H1 (cell line): ENCODE measurements around the gene APOBEC3H. TPM values are rescaled to one million over a fixed set of nuclear protein-coding genes. Genes with fewer than 3 reads are reported as not detected.

Experiments
- CTCF ChIA-PET: fragments of 300-600 bp; sonication (Branson Sonifier 250); formaldehyde crosslinking; loops from one replicate; lab custom pipeline; 2021; ENCODE audit not compliant: partially characterized antibody; lab: Charles Lee
- POLR2A ChIA-PET: fragments of 300-600 bp; sonication (Branson Sonifier 250); formaldehyde crosslinking; loops from one replicate; lab custom pipeline; 2021; ENCODE audit warnings: inconsistent platforms; ENCODE audit not compliant: partially characterized antibody; lab: Charles Lee
- DNase-seq, 2 experiments: peaks; one replicate each; pipeline versions ENCODE4 v3.0.0 to v3.0.0-alpha.2; 2010 to 2022; ENCODE audit warnings: low spot score in 2 of 2, low read depth in 1 of 2, mixed read lengths in 1 of 2
- FAIRE-seq: peaks from 2 replicates; lab custom pipeline; 2011; peaks lifted over from hg19 to GRCh38; lab: Jason Lieb, UNC
- H2AFZ ChIP-seq: 2 replicates; pipeline ENCODE4 v1.8.1; 2012; ENCODE audit warnings: low read length, inconsistent platforms
- H2AK5ac ChIP-seq: 2 replicates; pipeline ENCODE4 v1.6.1; 2013; ENCODE audit warnings: low read depth, low read length
- H2BK120ac ChIP-seq: replicated peaks from 2 replicates; pipeline ENCODE3; 2013; ENCODE audit warnings: low read depth, low read length, inconsistent platforms
- H2BK12ac ChIP-seq: 2 replicates; pipeline ENCODE4 v1.6.1; 2013; ENCODE audit warnings: low read depth, low read length
- H2BK15ac ChIP-seq: 2 replicates; pipeline ENCODE4 v1.6.1; 2013; ENCODE audit warnings: low read length
- H2BK20ac ChIP-seq: 2 replicates; pipeline ENCODE4 v1.6.1; 2013; ENCODE audit warnings: low read length
- H2BK5ac ChIP-seq: 2 replicates; pipeline ENCODE4 v1.6.1; 2013; ENCODE audit warnings: low read depth, low read length
- H3K14ac ChIP-seq: 2 replicates; pipeline ENCODE4 v1.6.1; 2013; ENCODE audit warnings: inconsistent platforms; ENCODE audit not compliant: insufficient read length
- H3K18ac ChIP-seq: 2 replicates; pipeline ENCODE4 v1.6.1; 2013; ENCODE audit warnings: low read length; ENCODE audit errors: extremely low read depth
- H3K23ac ChIP-seq: 2 replicates; pipeline ENCODE4 v1.6.1; 2013; ENCODE audit warnings: inconsistent platforms; ENCODE audit not compliant: insufficient read length
- H3K23me2 ChIP-seq: 2 replicates; pipeline ENCODE4 v1.6.1; 2013; ENCODE audit warnings: low read depth, low read length
- H3K27ac ChIP-seq: 2 replicates; pipeline ENCODE4 v1.6.1; 2011; ENCODE audit warnings: low read depth, low read length, inconsistent platforms
- H3K27me3 ChIP-seq, 4 experiments: replicated peaks in 1 of 4; 1 replicate in 1 of 4; 2 replicates in 3 of 4; pipeline versions ENCODE4 v1.6.1 to v1.8.1; 2011 to 2013; ENCODE audit warnings: low read length in 3 of 4, mild to moderate bottlenecking in 3 of 4, inconsistent platforms in 2 of 4, mixed read lengths in 2 of 4, moderate library complexity in 1 of 4; ENCODE audit not compliant: control insufficient read depth in 3 of 4, insufficient read depth in 3 of 4; ENCODE audit errors: extremely low read depth in 1 of 4
- H3K36me3 ChIP-seq, 4 experiments: 2 replicates each; pipeline versions ENCODE4 v1.6.1 to v1.8.1; 2011 to 2013; ENCODE audit warnings: mild to moderate bottlenecking in 4 of 4, low read length in 3 of 4, moderate library complexity in 2 of 4, control low read depth in 1 of 4, inconsistent platforms in 1 of 4; ENCODE audit not compliant: insufficient read depth in 4 of 4, control insufficient read depth in 2 of 4
- H3K4ac ChIP-seq: replicated peaks from 2 replicates; pipeline ENCODE3; 2013; ENCODE audit warnings: low read length, low read depth, mixed read lengths, inconsistent platforms; ENCODE audit not compliant: insufficient read length
- H3K4me1 ChIP-seq, 4 experiments: replicated peaks in 1 of 4; 1 replicate in 1 of 4; 2 replicates in 3 of 4; pipeline versions ENCODE4 v1.6.1 to v1.8.1; 2011 to 2013; ENCODE audit warnings: low read length in 3 of 4, inconsistent platforms in 2 of 4, mixed read lengths in 1 of 4; ENCODE audit not compliant: insufficient read depth in 4 of 4, control insufficient read depth in 3 of 4
- H3K4me2 ChIP-seq, 2 experiments: 2 replicates each; pipeline versions ENCODE4 v1.6.1 to v1.8.1; 2011 to 2013; ENCODE audit warnings: low read depth in 2 of 2, low read length in 2 of 2, control low read depth in 1 of 2, inconsistent platforms in 1 of 2, mild to moderate bottlenecking in 1 of 2; ENCODE audit not compliant: insufficient read depth in 1 of 2
- H3K4me3 ChIP-seq, 4 experiments: fragments of 200-600, 300-600 bp in 1 of 4; sonication (generic), shearing (Covaris generic), sonication (Bioruptor Twin) in 1 of 4; 2 replicates each; pipeline versions ENCODE4 v1.5.1 to v1.8.1; 2011 to 2016; ENCODE audit warnings: low read length in 4 of 4, low read depth in 3 of 4, control low read depth in 2 of 4, inconsistent platforms in 2 of 4, mild to moderate bottlenecking in 2 of 4, mixed read lengths in 1 of 4, moderate library complexity in 1 of 4; ENCODE audit not compliant: insufficient read depth in 2 of 4; ENCODE audit errors: extremely low read depth in 1 of 4
- H3K56ac ChIP-seq: replicated peaks from 2 replicates; pipeline ENCODE3; 2013; ENCODE audit warnings: low read depth, mild to moderate bottlenecking, mixed read lengths, low read length, inconsistent platforms; ENCODE audit not compliant: insufficient read length
- H3K79me1 ChIP-seq: 2 replicates; pipeline ENCODE4 v1.6.1; 2013; ENCODE audit warnings: low read depth, low read length, control low read depth
- H3K79me2 ChIP-seq, 2 experiments: 2 replicates each; pipeline versions ENCODE4 v1.6.1 to v1.8.1; 2012 to 2013; ENCODE audit warnings: low read length in 2 of 2, mild to moderate bottlenecking in 2 of 2, inconsistent platforms in 1 of 2; ENCODE audit not compliant: insufficient read depth in 2 of 2, control insufficient read depth in 1 of 2
- H3K9ac ChIP-seq, 4 experiments: replicated peaks in 1 of 4; 1 replicate in 1 of 4; 2 replicates in 3 of 4; pipeline versions ENCODE4 v1.6.1 to v1.8.1; 2011 to 2013; ENCODE audit warnings: low read depth in 3 of 4, low read length in 3 of 4, control low read depth in 2 of 4, mild to moderate bottlenecking in 2 of 4, moderate library complexity in 2 of 4, inconsistent platforms in 1 of 4; ENCODE audit errors: extremely low read depth in 1 of 4
- H3K9me3 ChIP-seq, 2 experiments: 2 replicates each; pipeline versions ENCODE4 v1.6.1 to v1.8.1; 2012 to 2013; ENCODE audit warnings: mild to moderate bottlenecking in 2 of 2, moderate library complexity in 2 of 2, control low read depth in 1 of 2, inconsistent platforms in 1 of 2, low read depth in 1 of 2, low read length in 1 of 2, mixed read lengths in 1 of 2; ENCODE audit not compliant: insufficient read depth in 2 of 2
- H4K20me1 ChIP-seq, 2 experiments: replicated peaks in 1 of 2; 2 replicates each; pipeline versions ENCODE3 to v1.8.1; 2011 to 2013; ENCODE audit warnings: inconsistent platforms in 2 of 2, low read length in 2 of 2, mild to moderate bottlenecking in 1 of 2; ENCODE audit not compliant: insufficient read depth in 2 of 2, control insufficient read depth in 1 of 2
- H4K5ac ChIP-seq: 2 replicates; pipeline ENCODE4 v1.6.1; 2013; ENCODE audit warnings: low read length, low read depth, mixed read lengths, inconsistent platforms; ENCODE audit not compliant: insufficient read length
- H4K8ac ChIP-seq: 2 replicates; pipeline ENCODE4 v1.8.0; 2013; ENCODE audit warnings: mild to moderate bottlenecking, moderate library complexity, low read length, inconsistent platforms; ENCODE audit not compliant: insufficient read depth; ENCODE audit errors: extremely low read depth
- H4K91ac ChIP-seq: replicated peaks from 2 replicates; pipeline ENCODE3; 2013; ENCODE audit warnings: low read length, mixed read lengths, inconsistent platforms; ENCODE audit not compliant: insufficient read length
- BCL11A ChIP-seq, 2 experiments: IDR thresholded peaks; one replicate each; pipeline ENCODE4 v1.6.1; 2011; ENCODE audit warnings: low read depth in 2 of 2, low read length in 2 of 2, mild to moderate bottlenecking in 2 of 2
- FOSL1 ChIP-seq: IDR thresholded peaks from 2 replicates; pipeline ENCODE4 v1.6.1; 2011; ENCODE audit warnings: mild to moderate bottlenecking, low read depth, low read length, moderate library complexity; ENCODE audit not compliant: insufficient read depth
- GTF2F1 ChIP-seq: IDR thresholded peaks from 2 replicates; pipeline ENCODE4 v1.6.1; 2012; ENCODE audit warnings: low read depth, low read length, improper control_type of control experiment, borderline replicate concordance
- NANOG ChIP-seq: IDR thresholded peaks from 2 replicates; pipeline ENCODE4 v1.6.1; 2011; ENCODE audit warnings: low read length, low read depth, mild to moderate bottlenecking, inconsistent platforms; ENCODE audit not compliant: insufficient read depth, poor library complexity, severe bottlenecking
- PHF8 ChIP-seq: fragments of 200-600 bp; sonication (generic); conservative IDR thresholded peaks from 2 replicates; pipeline ENCODE4 v1.7.1; 2012; ENCODE audit warnings: low read depth, mild to moderate bottlenecking, inconsistent platforms, low read length, moderate library complexity
- SP2 ChIP-seq: IDR thresholded peaks from 2 replicates; pipeline ENCODE4 v1.6.1; 2012; ENCODE audit warnings: mild to moderate bottlenecking, low read length, inconsistent platforms
- TAF7 ChIP-seq: optimal IDR thresholded peaks from 2 replicates; pipeline ENCODE3; 2011; ENCODE audit warnings: low read depth, mild to moderate bottlenecking, inconsistent platforms, low read length, moderate library complexity, borderline replicate concordance
- TCF12 ChIP-seq: IDR thresholded peaks from 2 replicates; pipeline ENCODE4 v1.6.1; 2011; ENCODE audit warnings: low read depth, mild to moderate bottlenecking, low read length
- WGBS, 2 experiments: shearing (Covaris generic) in 1 of 2; methylation state at CpG; one replicate each; pipeline versions ENCODE4 v1.1.6 to v1.1.7; 2013 to 2015; ENCODE audit warnings: low lambda C conversion rate in 2 of 2, mixed read lengths in 2 of 2, inconsistent platforms in 1 of 2, low coverage in 1 of 2, missing lambda C conversion rate in 1 of 2; ENCODE audit not compliant: insufficient replicate concordance in 2 of 2, insufficient coverage in 1 of 2, insufficient read length in 1 of 2; ENCODE audit errors: extremely low coverage in 1 of 2, missing lambda C conversion rate in 1 of 2; 5-methylcytosine and 5-hydroxymethylcytosine counted together
- long read RNA-seq, 2 experiments: library from RNA in 1 of 2; library from capped mRNA in 1 of 2; stranded (forward); transcript quantifications; one replicate each; pipeline ENCODE4 v2.0.0, GENCODE V29; 2021; ENCODE audit warnings: inconsistent platforms in 1 of 2
- polyA minus RNA-seq, 3 experiments: library from RNA; depleted of rRNA, polyadenylated mRNA; stranded (reverse); fragments of >200 nt; gene quantifications; 1 replicate in 2 of 3; 2 replicates in 1 of 3; pipeline ENCODE4 v1.2.3, GENCODE V29; 2011
- polyA plus RNA-seq, 7 experiments: library from polyadenylated mRNA; depleted of rRNA in 3 of 7; stranded (reverse) in 5 of 7; unstranded in 2 of 7; fragments of >200 nt in 5 of 7; fragments of 200-250 nt in 2 of 7; gene quantifications; 1 replicate in 5 of 7; 2 replicates in 1 of 7; 4 replicates in 1 of 7; pipeline versions ENCODE4 v1.2.1 to v1.2.3, GENCODE V29; 2011 to 2013; ENCODE audit warnings: missing spikeins in 2 of 7, mixed read lengths in 2 of 7
- total RNA-seq: library from RNA; stranded (reverse); fragmentation: NEBNext Ultra II Directional; extraction: Animal tissue kit (Norgen Biotek cat#: 25700); gene quantifications from 2 replicates; pipeline ENCODE4 v1.2.1, GENCODE V29; 2021

The APOBEC3H gene
- total RNA-seq (0.47 and 0.48 TPM in 2 replicates), polyA plus RNA-seq (2011; rRNA removed) (0.52 and 0.56 TPM in 2 replicates), polyA minus RNA-seq (2011; rRNA and poly(A)+ RNA removed) (1.4 and 1.8 TPM in 2 replicates)
- 0.45 TPM for polyA plus RNA-seq (2011; cell fraction: cytosol; rRNA removed)
- 0.58 TPM for polyA plus RNA-seq (2011; cell fraction: nucleus; rRNA removed)
- polyA plus RNA-seq (2012, experiment 1 of 2) = 0.44 to 1.3 TPM (median 0.92 TPM) in 3 of 4 replicates, not detected in the other
- polyA plus RNA-seq (2012, experiment 2 of 2) = 0.63 TPM
- polyA plus RNA-seq (2013, experiment 1 of 2) = 0.65 TPM
- polyA plus RNA-seq (2013, experiment 2 of 2) = 0.66 TPM
- polyA minus RNA-seq (2011; cell fraction: cytosol; rRNA and poly(A)+ RNA removed) = not detected
- polyA minus RNA-seq (2011; cell fraction: nucleus; rRNA and poly(A)+ RNA removed) = not detected
- long read RNA-seq, experiment 1, partial matches to known transcripts = 2 of 2 reads
- long read RNA-seq, experiment 1, other reads (novel, unspliced or antisense) = 0 of 2 reads
- long read RNA-seq, experiment 2 = 0 reads

- Histone ChIP-seq H3K14ac (no peak within 1 kb of the TSS), H2BK5ac (peak within 1 kb of the TSS; percentile 90; the same call in 1 of the 2 replicates), H3K18ac (peak within 1 kb of the TSS; percentile 75), H2BK15ac (peak within 1 kb of the TSS; percentile 61; the same call in 1 of the 2 replicates), H4K5ac (peak within 1 kb of the TSS; percentile 2), H4K91ac (peak within 1 kb of the TSS; percentile 87), H3K79me1 (no peaks in the 10 kb centered on the region), H3K27ac (peak within 1 kb of the TSS; percentile 39; the same call in 1 of the 2 replicates), H3K56ac (no peak within 1 kb of the TSS), H3K4me2 (no peak within 1 kb of the TSS), H2BK120ac (peak within 1 kb of the TSS; percentile 79), H3K79me2 (no peaks in the 10 kb centered on the region), H4K20me1 (no peaks in the 10 kb centered on the region), H3K9ac (peak within 1 kb of the TSS in 1 of 4 experiments; percentile 4; a peak in 1 of 7 replicates), H3K4ac (no peak within 1 kb of the TSS), H3K23me2 (no peaks in the 10 kb centered on the region), H3K36me3 (no peaks in the 10 kb centered on the region), H2AFZ (peak within 1 kb of the TSS; percentile 94), H2AK5ac (peak within 1 kb of the TSS; percentile 65; the same call in 1 of the 2 replicates), H3K4me3 (no peak within 1 kb of the TSS), H2BK20ac (peak within 1 kb of the TSS; percentile 95), H3K23ac (no peak within 1 kb of the TSS), H3K4me1 (peaks cover 0 to 24% (median 9%) of the 10 kb centered on the region in 4 experiments; a peak in 6 of 7 replicates), H4K8ac (peak within 1 kb of the TSS; percentile 18), H2BK12ac (peak within 1 kb of the TSS; percentile 85; the same call in 1 of the 2 replicates), H3K27me3 (no peaks in the 10 kb centered on the region), H3K9me3 (no peaks in the 10 kb centered on the region)
- CTCF ChIA-PET = interaction anchor here (0.6 to 2.9 kb wide), 8 partner anchors 12 to 461 kb away, joined by 3 to 10 read pairs (median 4); no protein-coding TSS in a partner anchor
- no peak for FAIRE-seq
- POLR2A ChIA-PET = interaction anchor here (0.6 to 1.5 kb wide), 4 partner anchors 13 to 87 kb away, joined by 3 to 4 read pairs (median 3); no protein-coding TSS in a partner anchor
- WGBS, 2 experiments = 67% methylated on average over 8 of the region's 9 CpGs; no CpG with 5 or more reads in 1 of the 2 experiments
- DNase-seq = no peak
- TF ChIP-seq NANOG (no peak), BCL11A (IDR thresholded peaks at IDR 0.05; ENCODE audit: low read depth in 2 of 2, low read length in 2 of 2) (no peak), TAF7 (no peak), PHF8 (no peak), FOSL1 (no peak), GTF2F1 (no peak), TCF12 (no peak), SP2 (no peak)
Observed at GRCh38 chr22:39097098-39098020, at the start of gene APOBEC3H. Gene APOBEC3H, plus strand, starts transcription at chr22:39097244. Its CDS starts 3,035 bp downstream, at chr22:39100279.
